ENCODE measurements around the gene FSD2. TPM values are rescaled to one million over a fixed set of nuclear protein-coding genes. Genes with fewer than 3 reads are reported as not detected.

FSD2 gene
- total and polyA plus RNA-seq, 2 donors = under 0.01 to 0.05 TPM

DNA sequence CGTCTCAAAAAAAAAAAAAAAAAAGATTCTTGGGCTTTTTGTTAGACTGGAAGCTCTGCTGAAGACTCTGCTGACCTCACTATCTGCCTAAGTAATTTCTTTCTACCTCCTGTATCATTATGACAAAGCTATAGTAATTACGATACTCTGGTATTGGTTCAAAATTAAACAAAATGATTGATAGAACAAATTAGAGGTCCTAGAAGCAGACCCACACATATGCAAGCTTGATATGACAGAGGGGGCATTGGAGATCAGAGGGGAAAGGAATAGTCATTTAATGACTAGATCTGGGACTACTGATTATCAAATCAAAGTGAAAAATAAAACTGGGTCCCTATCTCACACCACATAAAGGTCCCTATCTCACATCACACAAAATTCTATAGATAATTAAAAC, 74.3 kb downstream of the FSD2 start:
- over 99% methylated on average over 2 of the region's 2 CpGs for WGBS
- H3K9me3 ChIP-seq (ENCODE audit: control insufficient read depth in 2 of 2, insufficient read depth in 1 of 2, low read length in 1 of 2) = no peaks in the 10 kb centered on the region

DNA sequence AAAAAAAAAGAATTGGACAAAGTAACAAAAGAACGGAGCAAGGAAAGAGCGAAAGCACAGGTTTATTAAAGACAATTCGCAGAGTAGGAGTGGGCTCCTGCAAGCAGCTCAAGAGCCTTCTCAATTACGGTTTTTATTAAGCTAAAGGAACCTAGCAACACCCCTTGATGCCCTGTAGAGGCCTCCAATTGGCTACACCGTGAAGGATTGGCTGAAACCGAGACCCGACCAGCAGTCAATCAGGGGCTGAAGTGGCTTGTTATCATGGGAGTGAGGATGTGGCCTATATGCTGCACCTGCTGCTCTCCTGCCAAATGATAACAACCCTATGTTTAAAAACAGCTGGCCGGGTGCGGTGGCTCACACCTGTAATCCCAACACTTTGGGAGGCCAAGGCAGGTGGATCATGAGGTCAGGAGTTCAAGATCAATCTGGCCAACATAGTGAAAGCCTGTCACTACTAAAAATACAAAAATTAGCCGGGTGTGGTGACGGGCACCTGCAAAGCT, 75.8 kb downstream of the FSD2 start:
- WGBS = 96% methylated on average over 11 of the region's 11 CpGs
- Histone ChIP-seq H3K9me3 (ENCODE audit: control insufficient read depth in 2 of 2, insufficient read depth in 1 of 2, low read length in 1 of 2) (no peaks in the 10 kb centered on the region), H3K36me3 (ENCODE audit: control insufficient read depth in 2 of 2, insufficient read depth in 2 of 2, low read length in 1 of 2) (peaks cover 0 to 2% of the 10 kb centered on the region in 2 donors), H3K4me3 (ENCODE audit: low read length in 2 of 2) (no peak overlapping the region), H3K4me1 (ENCODE audit: control insufficient read depth in 2 of 2, insufficient read depth in 2 of 2, low read length in 2 of 2) (no peaks in the 10 kb centered on the region), H3K27ac (ENCODE audit: low read depth in 1 of 2, low read length in 1 of 2) (no peak overlapping the region), H3K27me3 (ENCODE audit: control insufficient read depth in 2 of 2, insufficient read depth in 1 of 2, low read length in 1 of 2) (no peaks in the 10 kb centered on the region)
- no peak for DNase-seq (ENCODE audit: low read depth in 6 of 9, low spot score in 9 of 9)

More for the DNA sequence above, 74.3 kb downstream of the FSD2 start:
- Histone ChIP-seq H3K4me3 (ENCODE audit: low read length in 2 of 2) (no peak overlapping the region), H3K27me3 (ENCODE audit: control insufficient read depth in 2 of 2, insufficient read depth in 1 of 2, low read length in 1 of 2) (no peaks in the 10 kb centered on the region), H3K27ac (ENCODE audit: low read depth in 1 of 2, low read length in 1 of 2) (no peak overlapping the region), H3K36me3 (ENCODE audit: control insufficient read depth in 2 of 2, insufficient read depth in 2 of 2, low read length in 1 of 2) (peaks cover 0 to 2% of the 10 kb centered on the region in 2 donors), H3K4me1 (ENCODE audit: control insufficient read depth in 2 of 2, insufficient read depth in 2 of 2, low read length in 2 of 2) (no peaks in the 10 kb centered on the region)
- DNase-seq (ENCODE audit: low read depth in 6 of 9, low spot score in 9 of 9) = no peak

DNA sequence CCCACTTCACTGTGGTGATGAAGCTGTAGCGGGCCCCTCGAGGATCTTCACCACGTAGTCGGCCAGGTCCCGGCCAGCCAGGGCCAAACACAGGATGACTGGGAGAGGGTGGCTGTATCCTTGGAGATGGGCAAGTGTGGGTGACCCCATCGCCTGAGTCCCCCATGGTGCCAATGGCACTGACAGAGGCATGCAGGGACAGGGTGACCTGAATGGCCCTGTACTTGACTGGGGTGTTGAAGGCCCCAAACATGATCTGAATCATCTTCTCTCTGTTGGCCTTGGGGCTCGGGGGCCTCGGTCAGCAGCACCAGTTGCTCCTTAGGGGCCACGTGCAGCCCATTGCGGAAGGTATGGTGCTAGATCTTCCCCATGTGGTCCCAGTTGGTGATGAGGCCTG, 79.1 kb downstream of the FSD2 start:
- no peaks in the 10 kb centered on the region for H3K9me3 ChIP-seq (ENCODE audit: control insufficient read depth in 2 of 2, insufficient read depth in 1 of 2, low read length in 1 of 2)
- no peak overlapping the region for H3K27ac ChIP-seq (ENCODE audit: low read depth in 1 of 2, low read length in 1 of 2)
- 98% methylated on average over 10 of the region's 10 CpGs for whole genome bisulfite sequencing
- no peaks in the 10 kb centered on the region for H3K27me3 ChIP-seq (ENCODE audit: control insufficient read depth in 2 of 2, insufficient read depth in 1 of 2, low read length in 1 of 2)
- H3K36me3 ChIP-seq (ENCODE audit: control insufficient read depth in 2 of 2, insufficient read depth in 2 of 2, low read length in 1 of 2) = no peaks in the 10 kb centered on the region
- no peak for DNase-seq (ENCODE audit: low read depth in 6 of 9, low spot score in 9 of 9)
- no peak overlapping the region for H3K4me3 ChIP-seq (ENCODE audit: low read length in 2 of 2)
- H3K4me1 ChIP-seq (ENCODE audit: control insufficient read depth in 2 of 2, insufficient read depth in 2 of 2, low read length in 2 of 2) = no peaks in the 10 kb centered on the region

DNA sequence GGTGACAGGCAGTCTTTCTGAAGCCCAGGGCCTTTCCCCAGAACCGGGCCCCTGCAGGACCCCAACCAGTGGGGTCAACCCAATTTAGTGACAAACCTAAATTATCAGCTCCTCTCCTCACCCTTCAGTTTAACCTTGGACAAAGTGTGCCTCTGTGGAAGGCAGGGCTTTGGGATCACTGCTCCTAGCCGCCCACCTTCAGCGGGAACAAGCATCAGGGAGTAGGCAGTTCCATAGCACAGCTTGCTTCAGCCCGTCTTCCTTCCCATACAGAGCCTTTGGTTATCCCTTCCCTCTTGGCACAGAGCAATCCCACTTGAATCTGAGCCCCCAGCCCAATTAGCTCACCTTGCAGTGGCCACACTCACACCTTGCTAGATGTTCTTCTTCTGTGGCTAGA, 90.9 kb downstream of the FSD2 start:
- no peak for DNase-seq (ENCODE audit: low read depth in 6 of 9, low spot score in 9 of 9)
- Histone ChIP-seq H3K4me1 (ENCODE audit: control insufficient read depth in 2 of 2, insufficient read depth in 2 of 2, low read length in 2 of 2) (peaks cover 0 to 5% of the 10 kb centered on the region in 2 donors), H3K9me3 (ENCODE audit: control insufficient read depth in 2 of 2, insufficient read depth in 1 of 2, low read length in 1 of 2) (no peaks in the 10 kb centered on the region), H3K27me3 (ENCODE audit: control insufficient read depth in 2 of 2, insufficient read depth in 1 of 2, low read length in 1 of 2) (peaks cover 0 to 15% of the 10 kb centered on the region in 2 donors), H3K36me3 (ENCODE audit: control insufficient read depth in 2 of 2, insufficient read depth in 2 of 2, low read length in 1 of 2) (no peaks in the 10 kb centered on the region), H3K27ac (ENCODE audit: low read depth in 1 of 2, low read length in 1 of 2) (no peak overlapping the region), H3K4me3 (ENCODE audit: low read length in 2 of 2) (no peak overlapping the region)
- 95% methylated on average over 4 of the region's 4 CpGs for WGBS

DNA sequence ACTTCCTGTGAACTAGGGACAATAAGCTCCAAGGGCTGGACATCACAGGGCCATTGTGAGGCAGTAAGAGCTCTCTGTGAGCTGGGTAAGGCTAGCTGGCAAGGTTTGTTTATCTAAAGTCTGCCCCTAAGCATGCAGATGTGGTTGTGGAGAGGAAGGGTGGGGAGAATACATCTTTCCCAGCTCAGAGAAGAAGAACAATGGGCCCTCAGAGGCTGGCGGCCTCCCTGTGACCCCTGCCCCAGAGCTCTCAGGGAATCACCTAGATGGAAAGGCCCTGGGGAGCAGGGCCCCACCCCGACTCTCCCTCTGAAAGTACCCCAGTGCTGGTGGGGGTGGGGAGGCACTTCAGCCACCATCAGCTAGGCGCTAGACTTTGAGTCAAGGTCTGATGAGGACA, 91.9 kb downstream of the FSD2 start:
- H3K9me3 ChIP-seq (ENCODE audit: control insufficient read depth in 2 of 2, insufficient read depth in 1 of 2, low read length in 1 of 2) = no peaks in the 10 kb centered on the region
- H3K4me1 ChIP-seq (ENCODE audit: control insufficient read depth in 2 of 2, insufficient read depth in 2 of 2, low read length in 2 of 2) = peaks cover 3 to 7% of the 10 kb centered on the region in 2 donors
- no peak overlapping the region for H3K4me3 ChIP-seq (ENCODE audit: low read length in 2 of 2)
- no peaks in the 10 kb centered on the region for H3K36me3 ChIP-seq (ENCODE audit: control insufficient read depth in 2 of 2, insufficient read depth in 2 of 2, low read length in 1 of 2)
- no peak overlapping the region for H3K27ac ChIP-seq (ENCODE audit: low read depth in 1 of 2, low read length in 1 of 2)
- no peak for DNase-seq (ENCODE audit: low read depth in 6 of 9, low spot score in 9 of 9)
- WGBS = 90% methylated on average over 3 of the region's 3 CpGs
- peaks cover 3 to 23% of the 10 kb centered on the region in 2 donors for H3K27me3 ChIP-seq (ENCODE audit: control insufficient read depth in 2 of 2, insufficient read depth in 1 of 2, low read length in 1 of 2)

DNA sequence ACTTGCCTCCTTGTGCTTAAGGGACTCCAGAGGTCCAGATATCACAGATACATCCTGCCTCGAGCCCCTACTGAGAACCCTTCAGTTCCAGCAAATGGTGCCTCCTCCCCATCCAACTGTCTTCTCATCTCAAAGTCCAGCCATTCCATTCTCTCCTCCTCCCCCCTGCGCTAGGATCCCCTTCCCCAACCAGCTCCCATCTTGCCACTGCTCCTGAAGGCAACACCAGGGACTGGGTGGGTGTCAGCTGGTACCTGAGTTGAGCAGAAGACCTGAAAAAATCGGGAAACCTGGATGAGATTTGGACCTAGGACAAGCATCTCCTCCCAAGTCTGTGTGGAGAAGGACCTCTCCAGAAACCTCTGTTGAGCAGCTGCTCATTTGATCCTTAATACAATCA, 93.8 kb downstream of the FSD2 start:
- Histone ChIP-seq H3K4me1 (ENCODE audit: control insufficient read depth in 2 of 2, insufficient read depth in 2 of 2, low read length in 2 of 2) (peaks cover 6 to 9% of the 10 kb centered on the region in 2 donors), H3K27me3 (ENCODE audit: control insufficient read depth in 2 of 2, insufficient read depth in 1 of 2, low read length in 1 of 2) (peaks cover 11 to 34% of the 10 kb centered on the region in 2 donors), H3K36me3 (ENCODE audit: control insufficient read depth in 2 of 2, insufficient read depth in 2 of 2, low read length in 1 of 2) (no peaks in the 10 kb centered on the region), H3K4me3 (ENCODE audit: low read length in 2 of 2) (no peak overlapping the region), H3K27ac (ENCODE audit: low read depth in 1 of 2, low read length in 1 of 2) (no peak overlapping the region), H3K9me3 (ENCODE audit: control insufficient read depth in 2 of 2, insufficient read depth in 1 of 2, low read length in 1 of 2) (no peaks in the 10 kb centered on the region)
- no peak for DNase-seq (ENCODE audit: low read depth in 6 of 9, low spot score in 9 of 9)
- 92% methylated on average over 3 of the region's 3 CpGs for WGBS

DNA sequence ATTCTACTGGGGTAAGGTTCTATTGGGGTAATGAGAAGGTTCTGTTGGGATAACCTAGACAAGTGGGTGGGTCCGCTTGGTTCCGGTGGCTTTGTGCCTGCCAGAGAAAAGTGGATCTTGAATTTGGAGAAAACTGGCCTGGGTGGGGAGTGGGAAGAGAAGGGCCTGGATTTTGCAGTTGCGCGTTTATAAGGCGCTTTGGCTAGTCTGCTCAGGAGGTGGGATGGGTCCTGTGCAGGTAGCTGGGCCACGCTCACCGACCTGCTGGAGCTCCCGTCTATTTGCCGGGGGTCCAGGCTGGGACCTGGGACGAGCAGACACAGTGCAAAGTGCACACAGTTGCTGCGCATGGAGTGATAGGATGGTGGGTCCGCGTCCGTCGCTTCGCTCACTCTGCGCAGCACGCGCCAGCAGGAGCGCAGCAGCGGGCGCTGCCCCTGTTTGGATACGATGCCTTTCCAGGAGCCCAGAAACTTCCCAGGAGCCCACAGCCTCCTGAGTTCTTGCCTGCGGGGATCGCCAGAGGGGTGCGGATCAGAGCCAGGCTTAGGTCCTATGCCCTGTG, 94.9 kb downstream of the FSD2 start:
- peaks cover 6 to 9% of the 10 kb centered on the region in 2 donors for H3K4me1 ChIP-seq (ENCODE audit: control insufficient read depth in 2 of 2, insufficient read depth in 2 of 2, low read length in 2 of 2)
- H3K36me3 ChIP-seq (ENCODE audit: control insufficient read depth in 2 of 2, insufficient read depth in 2 of 2, low read length in 1 of 2) = no peaks in the 10 kb centered on the region
- no peak for DNase-seq (ENCODE audit: low read depth in 6 of 9, low spot score in 9 of 9)
- 97% methylated on average over 26 of the region's 26 CpGs for WGBS
- H3K27ac ChIP-seq (ENCODE audit: low read depth in 1 of 2, low read length in 1 of 2) = no peak overlapping the region
- no peaks in the 10 kb centered on the region for H3K9me3 ChIP-seq (ENCODE audit: control insufficient read depth in 2 of 2, insufficient read depth in 1 of 2, low read length in 1 of 2)
- no peak overlapping the region for H3K4me3 ChIP-seq (ENCODE audit: low read length in 2 of 2)
- H3K27me3 ChIP-seq (ENCODE audit: control insufficient read depth in 2 of 2, insufficient read depth in 1 of 2, low read length in 1 of 2) = peaks cover 11 to 34% of the 10 kb centered on the region in 2 donors

DNA sequence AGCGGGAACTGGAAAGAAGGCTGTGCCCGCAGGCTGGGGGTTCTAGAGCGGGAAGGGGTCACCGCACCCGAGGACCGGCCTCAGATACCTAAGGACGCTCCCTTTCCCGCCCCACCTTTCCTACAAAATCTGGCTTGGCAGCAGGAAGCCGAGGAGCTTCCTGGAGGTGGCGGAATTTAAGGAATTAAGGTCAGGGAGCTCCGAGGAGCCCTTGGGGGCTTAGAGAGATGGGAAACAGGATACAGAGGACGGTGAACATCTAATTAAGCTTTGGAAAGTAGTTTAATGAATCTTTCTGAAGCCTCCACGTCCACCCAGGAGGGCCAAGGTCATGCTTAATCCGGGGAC, 95.7 kb downstream of the FSD2 start:
- Histone ChIP-seq H3K27me3 (ENCODE audit: control insufficient read depth in 2 of 2, insufficient read depth in 1 of 2, low read length in 1 of 2) (peaks cover 11 to 34% of the 10 kb centered on the region in 2 donors), H3K4me1 (ENCODE audit: control insufficient read depth in 2 of 2, insufficient read depth in 2 of 2, low read length in 2 of 2) (peaks cover 6 to 9% of the 10 kb centered on the region in 2 donors), H3K9me3 (ENCODE audit: control insufficient read depth in 2 of 2, insufficient read depth in 1 of 2, low read length in 1 of 2) (no peaks in the 10 kb centered on the region), H3K36me3 (ENCODE audit: control insufficient read depth in 2 of 2, insufficient read depth in 2 of 2, low read length in 1 of 2) (no peaks in the 10 kb centered on the region), H3K4me3 (ENCODE audit: low read length in 2 of 2) (peak overlapping the region; percentile 29 to 56), H3K27ac (ENCODE audit: low read depth in 1 of 2, low read length in 1 of 2) (no peak overlapping the region)
- no peak for DNase-seq (ENCODE audit: low read depth in 6 of 9, low spot score in 9 of 9)
- WGBS = 21% methylated on average over 14 of the region's 14 CpGs

DNA sequence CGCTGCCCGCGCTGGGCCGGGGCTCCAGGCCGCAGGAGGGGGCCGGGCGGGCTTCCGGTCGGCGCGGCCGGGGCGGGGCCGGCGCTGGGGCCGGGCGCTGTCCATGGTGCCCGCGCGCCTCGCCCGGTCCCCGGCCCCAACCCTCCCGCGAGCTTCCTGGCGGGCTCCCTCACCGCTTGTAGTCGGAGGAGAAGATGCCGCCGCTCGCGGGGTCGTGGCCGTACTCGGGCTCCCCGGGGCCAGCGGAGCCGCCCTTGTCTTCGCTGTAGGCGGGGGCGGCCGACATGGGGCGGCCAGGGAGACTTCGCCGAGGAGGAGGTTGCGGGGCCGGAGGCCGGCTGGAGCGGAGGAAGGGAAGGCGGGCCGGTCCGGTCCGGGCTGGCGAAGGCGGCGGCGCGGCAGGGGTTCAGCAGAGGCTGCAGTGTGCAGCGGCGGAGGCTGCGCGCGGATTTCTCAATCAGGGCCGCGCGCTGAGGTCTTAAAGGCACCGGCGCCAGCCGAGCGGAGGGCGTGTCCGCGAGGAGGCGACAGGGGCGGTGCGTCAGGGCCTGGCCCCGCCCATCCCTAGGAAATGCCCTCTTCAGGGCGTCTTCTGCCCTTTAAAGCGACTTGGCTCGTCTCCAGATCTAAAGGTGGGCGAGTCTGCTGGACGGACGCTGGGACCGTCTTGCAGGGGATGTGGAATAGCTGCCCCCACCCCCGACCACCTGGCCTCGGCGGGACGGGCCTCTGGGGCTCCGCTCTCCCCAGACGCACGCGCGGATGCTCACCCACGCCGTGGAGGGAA, 96.3 kb downstream of the FSD2 start, which contains the start of gene AP3B2:
Gene AP3B2, minus strand, starts transcription at position 455 of the 787 bp plus-strand sequence. Its CDS starts 169 bp downstream, at position 286.
- DNase-seq (ENCODE audit: low read depth in 6 of 9, low spot score in 9 of 9) = peak; percentile 18 to 82 (median 56)
- peak within 1 kb of the TSS; percentile 29 to 56 for H3K4me3 ChIP-seq (ENCODE audit: low read length in 2 of 2)
- H3K9me3 ChIP-seq (ENCODE audit: control insufficient read depth in 2 of 2, insufficient read depth in 1 of 2, low read length in 1 of 2) = no peaks in the 10 kb centered on the region
- no peaks in the 10 kb centered on the region for H3K36me3 ChIP-seq (ENCODE audit: control insufficient read depth in 2 of 2, insufficient read depth in 2 of 2, low read length in 1 of 2)
- under 1% methylated on average over 95 of the region's 95 CpGs for WGBS
- H3K4me1 ChIP-seq (ENCODE audit: control insufficient read depth in 2 of 2, insufficient read depth in 2 of 2, low read length in 2 of 2) = peaks cover 6 to 9% of the 10 kb centered on the region in 2 donors
- H3K27me3 ChIP-seq (ENCODE audit: control insufficient read depth in 2 of 2, insufficient read depth in 1 of 2, low read length in 1 of 2) = peaks cover 11 to 34% of the 10 kb centered on the region in 2 donors
- H3K27ac ChIP-seq (ENCODE audit: low read depth in 1 of 2, low read length in 1 of 2) = no peak within 1 kb of the TSS

Data from thymus (tissue), 11 donors.